SK-N-SH (cell line): ENCODE results near the gene MMP13. TPM values are rescaled to one million over a fixed set of nuclear protein-coding genes. Genes with fewer than 3 reads are reported as not detected.

ENCODE experiments used
- CTCF ChIA-PET: fragments of 300-600, 350-600 bp; formaldehyde crosslinking; extraction: SDS; loops from one replicate; lab custom pipeline; 2021; lab: Yijun Ruan, JAX
- POLR2A ChIA-PET: fragments of 350-600 bp; sonication (Branson Sonifier 250); formaldehyde crosslinking; extraction: SDS; loops from one replicate; lab custom pipeline; 2020; ENCODE audit warnings: antibody characterized with exemption, inconsistent platforms; lab: Yijun Ruan, JAX
- DNase-seq: peaks from one replicate; pipeline ENCODE4 v3.0.0; 2012
- H2AFZ ChIP-seq: fragments of 200-600 bp; sonication (generic); 2 replicates; pipeline ENCODE4 v1.8.1; 2016; ENCODE audit warnings: antibody characterized with exemption, mild to moderate bottlenecking, low read depth
- H3F3A ChIP-seq: fragments of 200-600 bp; sonication (generic); replicated peaks from 2 replicates; pipeline ENCODE3; 2016; ENCODE audit warnings: antibody characterized with exemption, mild to moderate bottlenecking; ENCODE audit not compliant: insufficient read depth
- H3K27ac ChIP-seq, 2 experiments: fragments of 200-500 bp in 1 of 2; fragments of 200-600 bp in 1 of 2; sonication (Bioruptor generic) in 1 of 2; sonication (generic), shearing (Covaris generic) in 1 of 2; 2 replicates each; pipeline versions ENCODE4 v1.5.1 to v1.6.1; 2014 to 2016; ENCODE audit warnings: low read depth in 2 of 2, inconsistent platforms in 1 of 2, low read length in 1 of 2, mild to moderate bottlenecking in 1 of 2, mixed read lengths in 1 of 2
- H3K27me3 ChIP-seq: fragments of 200-600 bp; sonication (generic), shearing (Covaris generic); 2 replicates; pipeline ENCODE4 v1.6.1; 2016; ENCODE audit warnings: mixed run types; ENCODE audit not compliant: insufficient read depth
- H3K36me3 ChIP-seq, 2 experiments: fragments of 200-500 bp in 1 of 2; fragments of 200-600 bp in 1 of 2; sonication (Bioruptor generic) in 1 of 2; sonication (generic) in 1 of 2; replicated peaks in 1 of 2; 2 replicates each; pipeline versions ENCODE3 to v1.5.1; 2014 to 2016; ENCODE audit warnings: low read length in 1 of 2, mild to moderate bottlenecking in 1 of 2; ENCODE audit not compliant: insufficient read depth in 2 of 2, control insufficient read depth in 1 of 2
- H3K4me1 ChIP-seq, 2 experiments: fragments of 200-500 bp in 1 of 2; fragments of 200-600 bp in 1 of 2; sonication (Bioruptor generic) in 1 of 2; sonication (generic), shearing (Covaris generic) in 1 of 2; 2 replicates each; pipeline versions ENCODE4 v1.5.1 to v1.6.1; 2014 to 2016; ENCODE audit warnings: low read depth in 1 of 2, low read length in 1 of 2, mixed run types in 1 of 2; ENCODE audit not compliant: insufficient read depth in 2 of 2, control insufficient read depth in 1 of 2
- H3K4me2 ChIP-seq: fragments of 200-600 bp; sonication (generic), shearing (Covaris generic); 2 replicates; pipeline ENCODE4 v1.6.1; 2017; ENCODE audit warnings: mixed run types
- H3K4me3 ChIP-seq, 2 experiments: fragments of 200-500 bp in 1 of 2; fragments of 200-600 bp in 1 of 2; sonication (Bioruptor generic) in 1 of 2; sonication (generic), shearing (Covaris generic) in 1 of 2; 2 replicates each; pipeline versions ENCODE4 v1.5.1 to v1.8.1; 2014 to 2016; ENCODE audit warnings: low read depth in 2 of 2, inconsistent platforms in 1 of 2, low read length in 1 of 2, mild to moderate bottlenecking in 1 of 2, mixed read lengths in 1 of 2, moderate library complexity in 1 of 2
- H3K79me2 ChIP-seq: fragments of 200-600 bp; sonication (generic); 2 replicates; pipeline ENCODE4 v1.8.1; 2017; ENCODE audit warnings: mild to moderate bottlenecking; ENCODE audit not compliant: insufficient read depth
- H3K9ac ChIP-seq: fragments of 200-600 bp; sonication (generic); 2 replicates; pipeline ENCODE4 v1.6.1; 2017; ENCODE audit warnings: mixed run types
- H3K9me2 ChIP-seq: fragments of 200-600 bp; sonication (generic); 2 replicates; pipeline ENCODE4 v1.6.1; 2017; ENCODE audit warnings: mixed run types
- H3K9me3 ChIP-seq: fragments of 200-600 bp; sonication (generic); 2 replicates; pipeline ENCODE4 v1.6.1; 2017; ENCODE audit warnings: mixed run types, mild to moderate bottlenecking, moderate library complexity
- H4K20me1 ChIP-seq: fragments of 200-600 bp; sonication (generic); 2 replicates; pipeline ENCODE4 v1.6.1; 2017; ENCODE audit warnings: mild to moderate bottlenecking, mixed run types; ENCODE audit not compliant: insufficient read depth
- CHD2 ChIP-seq: fragments of 150-350 bp; IDR thresholded peaks from 2 replicates; pipeline ENCODE4 v1.6.1; 2018; ENCODE audit warnings: low read length; ENCODE audit not compliant: partially characterized antibody
- ELF1 ChIP-seq: IDR thresholded peaks from 2 replicates; pipeline ENCODE4 v1.4.0; 2012
- EP300 ChIP-seq, 2 experiments: IDR thresholded peaks; 2 replicates each; pipeline versions ENCODE4 v1.4.0 to v1.6.1; 2012; ENCODE audit warnings: borderline replicate concordance in 1 of 2, low read depth in 1 of 2, low read length in 1 of 2
- EZH2phosphoT487 ChIP-seq: fragments of 200-600 bp; sonication (generic); IDR thresholded peaks from 2 replicates; pipeline ENCODE4 v1.6.1; 2017; ENCODE audit warnings: low read depth, mixed run types, mild to moderate bottlenecking, antibody characterized with exemption, moderate library complexity, borderline replicate concordance
- FOXM1 ChIP-seq: IDR thresholded peaks from 2 replicates; pipeline ENCODE4 v1.4.0; 2012; ENCODE audit warnings: low read depth, mild to moderate bottlenecking
- GABPA ChIP-seq: IDR thresholded peaks from 2 replicates; pipeline ENCODE4 v1.4.0; 2012; ENCODE audit warnings: low read depth, mild to moderate bottlenecking
- GATA2 ChIP-seq: sonication (generic); formaldehyde crosslinking; IDR thresholded peaks from 2 replicates; pipeline ENCODE4 v1.5.0; 2020; ENCODE audit warnings: mild to moderate bottlenecking, missing genetic modification reagents
- IRF3 ChIP-seq: fragments of 150-350 bp; IDR thresholded peaks from 2 replicates; pipeline ENCODE4 v1.6.1; 2016; ENCODE audit warnings: mild to moderate bottlenecking, low read depth, low read length
- MXI1 ChIP-seq: IDR thresholded peaks from 2 replicates; pipeline ENCODE4 v1.6.1; 2012; ENCODE audit warnings: mild to moderate bottlenecking, low read depth, low read length, improper control_type of control experiment
- POLR2AphosphoS5 ChIP-seq: IDR thresholded peaks from 2 replicates; pipeline ENCODE4 v1.6.1; 2012; ENCODE audit warnings: low read depth, low read length
- RCOR1 ChIP-seq: fragments of 150-350 bp; IDR thresholded peaks from 2 replicates; pipeline ENCODE4 v1.6.1; 2017; ENCODE audit warnings: antibody characterized with exemption, low read length
- REST ChIP-seq: IDR thresholded peaks from 2 replicates; pipeline ENCODE4 v1.6.1; 2012; ENCODE audit warnings: mild to moderate bottlenecking, low read depth, low read length, moderate library complexity
- RXRA ChIP-seq: IDR thresholded peaks from 2 replicates; pipeline ENCODE4 v1.4.0; 2012; ENCODE audit warnings: low read depth, mild to moderate bottlenecking, borderline replicate concordance
- SIN3A ChIP-seq: IDR thresholded peaks from 2 replicates; pipeline ENCODE4 v1.6.1; 2012; ENCODE audit warnings: low read depth, mild to moderate bottlenecking, low read length, moderate library complexity, borderline replicate concordance
- TAF1 ChIP-seq: IDR thresholded peaks from 2 replicates; pipeline ENCODE4 v1.6.1; 2012; ENCODE audit warnings: low read depth, mild to moderate bottlenecking, low read length, moderate library complexity, borderline replicate concordance
- TCF12 ChIP-seq: IDR thresholded peaks from 2 replicates; pipeline ENCODE4 v1.4.0; 2012
- USF2 ChIP-seq: fragments of 150-350 bp; IDR thresholded peaks from 2 replicates; pipeline ENCODE4 v1.6.1; 2017; ENCODE audit warnings: antibody characterized with exemption, low read length, low read depth, borderline replicate concordance
- YY1 ChIP-seq: IDR thresholded peaks from 2 replicates; pipeline ENCODE4 v1.4.0; 2012; ENCODE audit warnings: low read depth, mild to moderate bottlenecking
- polyA plus RNA-seq, 3 experiments: library from polyadenylated mRNA; depleted of rRNA; stranded (reverse); fragments of >200 nt; gene quantifications; 2 replicates each; pipeline ENCODE4 v1.2.3, GENCODE V29; 2012

The MMP13 gene
- polyA plus RNA-seq, 1 of the 3 experiments (the other 2 are of a cell fraction) = 0.12 TPM

- H4K20me1 ChIP-seq = no peaks in the 10 kb centered on the region
- H3K4me2 ChIP-seq = no peak overlapping the region
- no peaks in the 10 kb centered on the region for H3K36me3 ChIP-seq
- POLR2A ChIA-PET = no interaction called here
- no peaks in the 10 kb centered on the region for H3K79me2 ChIP-seq
- no peaks in the 10 kb centered on the region for H3K4me1 ChIP-seq
- DNase-seq = no peak
- H3K9me2 ChIP-seq = no peaks in the 10 kb centered on the region
- TF ChIP-seq POLR2AphosphoS5 = no peak
- TF ChIP-seq RCOR1 = no peak
- TF ChIP-seq YY1 = no peak
- TF ChIP-seq TCF12 = no peak
- TF ChIP-seq TAF1 = no peak
- no peak for TF ChIP-seq REST
- no peak for TF ChIP-seq FOXM1
- no peak for TF ChIP-seq MXI1
- no peak for TF ChIP-seq CHD2
- TF ChIP-seq EZH2phosphoT487 = no peak
- no peak for TF ChIP-seq EP300 (IDR thresholded peaks at IDR 0.05; ENCODE audit: borderline replicate concordance in 1 of 2, low read depth in 1 of 2, low read length in 1 of 2)
- TF ChIP-seq GATA2 (CRISPR knock-in tag) = no peak
- no peak for TF ChIP-seq GABPA
- no peak for TF ChIP-seq IRF3
- TF ChIP-seq SIN3A = no peak
- no peak for TF ChIP-seq USF2
- TF ChIP-seq RXRA = no peak
- no peak for TF ChIP-seq ELF1
- H2AFZ ChIP-seq = no peak overlapping the region
- no peaks in the 10 kb centered on the region for H3F3A ChIP-seq
- no peak overlapping the region for H3K9ac ChIP-seq
- H3K4me3 ChIP-seq = no peak overlapping the region
- CTCF ChIA-PET = interaction anchor here (2.0 kb wide), 1 partner anchor 25 kb away, joined by 8 read pairs; no protein-coding TSS in a partner anchor
- H3K9me3 ChIP-seq = no peaks in the 10 kb centered on the region
- H3K27me3 ChIP-seq = no peaks in the 10 kb centered on the region
- H3K27ac ChIP-seq = no peak overlapping the region
These were observed 10.5 kb upstream of the MMP13 start for GRCh38 chr11:102966011-102966410.
